ENCODE measurements around the gene MAP2K1. TPM values are rescaled to one million over a fixed set of nuclear protein-coding genes. Genes with fewer than 3 reads are reported as not detected.

The MAP2K1 gene
- total RNA-seq, 6 experiments from 2014 or later: 25.7 to 68.8 (median 53.9) TPM

GRCh38 chr15:66486887-66487286 is 100.2 kb downstream of the MAP2K1 start:
- DNase-seq: peak in 2 of 3 donors; percentile 71 to 86
- Histone ChIP-seq H3K9me3 (no peaks in the 10 kb centered on the region), H3K27ac (peak overlapping the region in 2 of 3 donors; percentile 49 to 89), H3K4me1 (peaks cover 0 to 82% (median 35%) of the 10 kb centered on the region in 4 donors), H3K36me3 (peaks cover 0 to 23% (median 8%) of the 10 kb centered on the region in 4 donors), H3K27me3 (no peaks in the 10 kb centered on the region), H3K4me3 (peak overlapping the region in 2 of 3 donors; percentile 33 to 43)
- TF ChIP-seq POLR2A (IDR thresholded peaks at IDR 0.05): no peak
- 26% methylated on average over 3 of the region's 3 CpGs for WGBS (ENCODE audit: insufficient coverage, low coverage, low lambda C conversion rate, missing lambda C conversion rate)
- peak; percentile 15 to 61 (median 56) for ATAC-seq
- intact Hi-C loops (cut with DNase I): no loop called here

- intact Hi-C loops (cut with DNase I): no loop called here
- TF ChIP-seq CTCF (IDR thresholded peaks at IDR 0.05) (no peak), POLR2A (IDR thresholded peaks at IDR 0.05) (no peak)
- Histone ChIP-seq H3K27ac (peak overlapping the region in 2 of 3 donors; percentile 49 to 89), H3K4me3 (peak overlapping the region in 2 of 3 donors; percentile 33 to 43), H3K36me3 (peaks cover 0 to 40% (median 11%) of the 10 kb centered on the region in 4 donors), H3K4me1 (peaks cover 0 to 72% (median 29%) of the 10 kb centered on the region in 4 donors), H3K27me3 (no peaks in the 10 kb centered on the region), H3K9me3 (no peaks in the 10 kb centered on the region)
- WGBS (ENCODE audit: insufficient coverage, low coverage, low lambda C conversion rate, missing lambda C conversion rate): 25% methylated on average over 3 of the region's 5 CpGs
- DNase-seq: no peak
- ATAC-seq: peak; percentile 4 to 32 (median 12)
Measured at GRCh38 chr15:66488525-66488924, 101.8 kb downstream of the MAP2K1 start.

GRCh38 chr15:66489179-66489791 is 102.6 kb downstream of the MAP2K1 start:
- 20% methylated on average over 3 of the region's 6 CpGs for WGBS (ENCODE audit: insufficient coverage, low coverage, low lambda C conversion rate, missing lambda C conversion rate)
- ATAC-seq (peak in 2 of 4 donors; percentile 20 to 26), DNase-seq (peak in 1 of 3 donors; percentile 58)
- H3K27ac ChIP-seq: peak overlapping the region in 1 of 3 donors; percentile 89
- no peaks in the 10 kb centered on the region for H3K27me3 ChIP-seq
- H3K36me3 ChIP-seq: peaks cover 0 to 47% (median 11%) of the 10 kb centered on the region in 4 donors
- intact Hi-C loops (cut with DNase I): no loop called here
- H3K9me3 ChIP-seq: no peaks in the 10 kb centered on the region
- H3K4me1 ChIP-seq: peaks cover 0 to 72% (median 26%) of the 10 kb centered on the region in 4 donors
- no peak overlapping the region for H3K4me3 ChIP-seq
- TF ChIP-seq CTCF (IDR thresholded peaks at IDR 0.05) (no peak), POLR2A (IDR thresholded peaks at IDR 0.05) (no peak)

GRCh38 chr15:66491846-66492245 is 105.1 kb downstream of the MAP2K1 start:
- H3K4me1 ChIP-seq: peaks cover 0 to 73% (median 21%) of the 10 kb centered on the region in 4 donors
- ATAC-seq (no peak), DNase-seq (no peak)
- intact Hi-C loops (cut with DNase I): loop anchor here (10.0 kb wide), 2 partner anchors 107 to 197 kb away; partner anchors contain the start of genes MAP2K1 (in 2 of the 2) and DIS3L (in 1 of the 2)
- H3K27me3 ChIP-seq: no peaks in the 10 kb centered on the region
- no peak for TF ChIP-seq POLR2A (IDR thresholded peaks at IDR 0.05)
- TF ChIP-seq CTCF (IDR thresholded peaks at IDR 0.05): no peak
- H3K36me3 ChIP-seq: peaks cover 0 to 49% (median 11%) of the 10 kb centered on the region in 4 donors
- WGBS (ENCODE audit: insufficient coverage, low coverage, low lambda C conversion rate, missing lambda C conversion rate): 87% methylated on average over 3 of the region's 3 CpGs
- H3K4me3 ChIP-seq: no peak overlapping the region
- H3K9me3 ChIP-seq: no peaks in the 10 kb centered on the region
- H3K27ac ChIP-seq: no peak overlapping the region

- H3K27me3 ChIP-seq: no peaks in the 10 kb centered on the region
- peaks cover 0 to 53% (median 12%) of the 10 kb centered on the region in 4 donors for H3K4me1 ChIP-seq
- no peak for DNase-seq
- H3K36me3 ChIP-seq: peaks cover 0 to 62% (median 20%) of the 10 kb centered on the region in 4 donors
- TF ChIP-seq CTCF (IDR thresholded peaks at IDR 0.05) (no peak), POLR2A (IDR thresholded peaks at IDR 0.05) (no peak)
- H3K4me3 ChIP-seq: no peak overlapping the region
- no peak for ATAC-seq
- H3K27ac ChIP-seq: no peak overlapping the region
- intact Hi-C loops (cut with DNase I): loop anchor here (10.0 kb wide), 2 partner anchors 109 to 199 kb away; partner anchors contain the start of genes MAP2K1 (in 2 of the 2) and DIS3L (in 1 of the 2)
- 49% methylated on average over 2 of the region's 2 CpGs for WGBS (ENCODE audit: insufficient coverage, low coverage, low lambda C conversion rate, missing lambda C conversion rate)
- H3K9me3 ChIP-seq: no peaks in the 10 kb centered on the region
Measured at GRCh38 chr15:66494262-66494661, 107.5 kb downstream of the MAP2K1 start.
